Body of pancreas (tissue), 4 donors: Measurements from ENCODE around the gene CCDC170.
"Not testable (repeated sequence)": the region's sequence is repeated elsewhere in the genome, so short reads cannot be mapped to it uniquely, and the experiment has no call there.

ENCODE experiments used
- POLR2A ChIP-seq, 3 donors: fragments of 450-650 bp; IDR thresholded peaks; one replicate each; pipeline ENCODE4 v1.6.1; 2016; ENCODE audit warnings: antibody characterized with exemption in 3 of 3, mild to moderate bottlenecking in 2 of 3
- TF ChIP-seq, protein P1 (sequence below), 7 experiments: fragments of 450-650 bp in 4 of 7; fragments of 200-600 bp in 3 of 7; sonication (generic) in 3 of 7; IDR thresholded peaks; one replicate each; pipeline ENCODE4 v1.5.1; 2016 to 2019; ENCODE audit warnings: antibody characterized with exemption in 7 of 7

- TF ChIP-seq, protein P1, sequence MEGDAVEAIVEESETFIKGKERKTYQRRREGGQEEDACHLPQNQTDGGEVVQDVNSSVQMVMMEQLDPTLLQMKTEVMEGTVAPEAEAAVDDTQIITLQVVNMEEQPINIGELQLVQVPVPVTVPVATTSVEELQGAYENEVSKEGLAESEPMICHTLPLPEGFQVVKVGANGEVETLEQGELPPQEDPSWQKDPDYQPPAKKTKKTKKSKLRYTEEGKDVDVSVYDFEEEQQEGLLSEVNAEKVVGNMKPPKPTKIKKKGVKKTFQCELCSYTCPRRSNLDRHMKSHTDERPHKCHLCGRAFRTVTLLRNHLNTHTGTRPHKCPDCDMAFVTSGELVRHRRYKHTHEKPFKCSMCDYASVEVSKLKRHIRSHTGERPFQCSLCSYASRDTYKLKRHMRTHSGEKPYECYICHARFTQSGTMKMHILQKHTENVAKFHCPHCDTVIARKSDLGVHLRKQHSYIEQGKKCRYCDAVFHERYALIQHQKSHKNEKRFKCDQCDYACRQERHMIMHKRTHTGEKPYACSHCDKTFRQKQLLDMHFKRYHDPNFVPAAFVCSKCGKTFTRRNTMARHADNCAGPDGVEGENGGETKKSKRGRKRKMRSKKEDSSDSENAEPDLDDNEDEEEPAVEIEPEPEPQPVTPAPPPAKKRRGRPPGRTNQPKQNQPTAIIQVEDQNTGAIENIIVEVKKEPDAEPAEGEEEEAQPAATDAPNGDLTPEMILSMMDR (IDR thresholded peaks at IDR 0.05): not testable (repeated sequence)
- TF ChIP-seq POLR2A (IDR thresholded peaks at IDR 0.05): not testable (repeated sequence)
These were observed 42.9 kb upstream of the CCDC170 start for GRCh38 chr6:151450928-151451327.
